Dedifferentiated amniotic fluid mesenchymal stem cell (primary cell): ENCODE data around the gene POLR3GL.

Source experiments
- DNase-seq: peaks from one replicate; pipeline ENCODE4 v3.0.0-alpha.2; 2016; ENCODE audit errors: extremely low spot score

POLR3GL gene

DNA sequence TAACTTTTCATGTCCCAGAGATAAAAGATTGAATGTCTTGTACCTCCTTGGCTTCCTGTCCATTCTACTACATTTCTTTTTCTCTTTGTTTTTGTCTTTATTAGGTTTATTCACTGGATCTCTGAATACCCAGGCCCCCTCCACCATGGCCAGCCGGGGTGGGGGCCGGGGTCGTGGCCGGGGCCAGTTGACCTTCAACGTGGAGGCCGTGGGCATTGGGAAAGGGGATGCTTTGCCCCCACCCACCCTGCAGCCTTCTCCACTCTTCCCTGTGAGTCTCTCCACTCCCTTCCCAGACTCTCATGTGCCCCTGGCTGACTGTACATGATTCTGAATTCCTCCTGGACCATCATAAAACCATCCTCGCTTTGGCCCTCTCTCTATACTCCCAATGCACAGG, 10.2 kb downstream of the POLR3GL start:
- DNase-seq: no peak

DNA sequence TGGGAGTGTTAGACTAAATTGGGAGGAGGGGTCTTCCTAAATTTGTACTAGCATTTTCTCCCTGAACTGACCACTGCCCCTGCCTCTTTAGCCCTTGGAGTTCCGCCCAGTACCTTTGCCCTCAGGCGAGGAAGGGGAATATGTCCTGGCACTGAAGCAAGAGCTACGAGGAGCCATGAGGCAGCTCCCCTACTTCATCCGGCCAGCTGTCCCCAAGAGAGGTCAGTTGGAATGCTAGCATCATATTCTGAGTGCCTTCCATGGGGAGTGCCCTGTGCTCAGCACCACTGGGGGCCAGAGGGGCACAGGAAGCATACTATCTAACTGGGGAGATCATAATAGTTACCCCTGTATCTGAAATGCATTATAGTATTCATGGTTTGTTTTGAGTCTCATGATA, 10.7 kb downstream of the POLR3GL start:
- DNase-seq: no peak

DNA sequence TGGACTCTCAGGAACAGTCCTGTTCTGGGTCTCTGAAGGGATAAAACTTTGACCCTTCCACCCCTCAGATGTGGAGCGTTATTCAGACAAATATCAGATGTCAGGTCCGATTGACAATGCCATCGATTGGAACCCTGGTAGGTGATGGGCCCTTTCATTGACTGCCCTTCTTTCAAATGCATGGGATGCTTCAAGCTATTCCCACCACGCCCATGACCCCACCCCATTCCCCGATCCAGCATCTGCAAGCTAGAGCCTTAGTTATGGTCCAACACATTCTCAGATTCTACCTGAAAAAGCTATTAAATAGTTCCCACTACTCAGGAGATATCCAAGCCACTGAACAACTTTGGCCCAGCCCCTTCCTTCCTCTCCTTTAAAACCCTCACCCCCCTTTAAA, 12.5 kb downstream of the POLR3GL start:
- DNase-seq: no peak

DNA sequence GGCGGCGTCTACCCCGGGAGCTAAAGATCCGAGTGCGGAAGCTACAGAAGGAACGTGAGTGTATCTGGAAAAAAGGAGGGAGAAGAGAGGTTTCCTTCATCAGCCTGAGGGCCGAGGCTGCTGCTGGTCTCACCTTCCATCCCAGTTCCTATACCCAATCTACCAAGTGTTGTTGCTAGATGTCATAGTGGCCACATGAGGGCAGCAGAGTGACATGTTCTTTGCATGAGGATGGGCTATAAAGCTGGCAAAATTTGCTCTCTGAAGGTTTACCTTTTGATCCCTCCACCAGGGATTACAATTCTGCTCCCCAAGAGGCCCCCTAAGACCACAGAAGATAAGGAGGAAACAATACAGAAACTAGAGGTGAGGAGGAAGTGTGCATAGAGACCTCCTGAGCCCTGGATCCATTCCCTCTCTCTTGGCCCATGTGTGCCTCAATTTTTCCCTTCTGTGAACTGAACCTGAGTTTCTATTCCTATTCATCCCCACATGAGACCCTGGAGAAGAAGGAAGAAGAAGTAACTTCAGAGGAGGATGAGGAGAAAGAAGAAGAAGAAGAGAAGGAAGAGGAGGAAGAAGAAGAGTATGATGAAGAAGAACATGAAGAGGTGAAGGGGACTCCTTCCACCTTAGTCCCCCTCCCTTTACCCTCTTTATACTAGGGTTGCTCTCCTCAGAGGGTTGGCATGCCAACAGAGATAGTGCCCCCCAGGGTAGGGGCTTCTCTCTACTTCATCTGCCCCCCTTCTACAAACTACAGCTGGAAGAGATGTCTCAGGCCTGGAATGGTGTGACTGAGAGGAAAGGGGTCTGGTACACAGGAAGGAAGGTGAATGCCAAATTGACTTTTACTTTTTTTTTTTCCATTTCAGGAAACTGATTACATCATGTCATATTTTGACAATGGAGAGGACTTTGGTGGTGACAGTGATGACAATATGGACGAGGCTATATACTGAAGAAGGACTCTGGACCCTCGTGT, 13.3 kb downstream of the POLR3GL start:
- peak; percentile 85 for DNase-seq

DNA sequence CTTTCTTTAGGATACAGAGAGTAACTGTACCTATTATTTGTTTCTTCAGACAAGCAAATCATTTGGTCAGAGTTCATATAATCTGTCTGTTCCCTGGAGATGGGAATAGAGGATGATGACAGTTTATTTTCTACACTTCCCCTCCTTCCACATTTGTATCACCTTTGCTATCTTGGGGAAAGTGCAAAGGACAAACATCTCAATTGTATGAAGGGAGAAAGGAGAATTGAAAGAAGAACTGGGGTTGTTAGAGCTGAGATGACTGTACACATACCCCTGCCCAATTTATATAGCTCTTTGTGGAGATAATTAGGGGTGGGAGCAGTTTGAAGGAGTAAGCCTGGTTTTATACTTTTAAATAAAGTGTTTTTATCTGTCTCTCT, 14.0 kb downstream of the POLR3GL start:
- no peak for DNase-seq

DNA sequence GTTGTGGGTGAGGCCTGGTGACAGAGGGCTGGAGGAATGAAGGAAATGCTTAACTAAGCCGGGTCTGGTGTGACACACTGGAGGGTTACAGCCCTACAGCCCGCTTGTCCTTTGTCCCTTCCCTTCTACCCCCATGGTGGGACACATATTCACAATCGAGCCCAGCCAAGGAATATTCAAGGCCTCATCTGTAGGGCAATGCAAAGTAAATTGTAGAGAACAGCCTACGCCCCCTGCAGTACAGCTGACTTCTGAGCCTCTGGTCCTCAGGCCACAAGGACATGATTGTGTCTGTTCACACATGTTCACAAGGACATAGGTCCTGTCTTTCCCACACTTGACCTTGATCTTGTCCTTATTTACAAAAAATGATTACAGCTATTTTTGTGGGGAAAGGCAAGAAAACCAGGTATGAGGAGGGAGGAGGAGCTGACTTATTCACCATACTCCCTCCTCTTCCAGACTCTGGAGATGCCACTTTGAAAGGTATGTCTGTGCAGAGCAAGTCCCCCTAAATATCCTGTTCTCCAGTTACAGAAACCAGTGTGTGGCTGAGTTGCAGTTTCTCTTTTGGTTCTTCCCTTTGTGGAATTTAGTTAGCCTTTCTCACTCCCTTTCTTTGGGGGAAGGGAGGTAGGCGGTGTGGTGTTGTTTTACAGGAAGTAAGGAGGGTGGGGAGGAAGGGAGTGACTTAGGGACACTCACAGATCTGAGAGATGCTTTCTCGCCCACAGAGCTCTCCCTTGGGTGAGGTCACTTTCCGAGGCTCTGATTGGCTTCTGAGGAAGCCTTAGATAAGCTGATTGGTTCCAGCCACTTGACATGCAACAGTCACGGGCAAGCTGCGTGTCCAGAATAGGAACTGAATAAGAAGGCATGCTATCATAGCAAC, 14.6 kb downstream of the POLR3GL start:
- DNase-seq: peak; percentile 100

DNA sequence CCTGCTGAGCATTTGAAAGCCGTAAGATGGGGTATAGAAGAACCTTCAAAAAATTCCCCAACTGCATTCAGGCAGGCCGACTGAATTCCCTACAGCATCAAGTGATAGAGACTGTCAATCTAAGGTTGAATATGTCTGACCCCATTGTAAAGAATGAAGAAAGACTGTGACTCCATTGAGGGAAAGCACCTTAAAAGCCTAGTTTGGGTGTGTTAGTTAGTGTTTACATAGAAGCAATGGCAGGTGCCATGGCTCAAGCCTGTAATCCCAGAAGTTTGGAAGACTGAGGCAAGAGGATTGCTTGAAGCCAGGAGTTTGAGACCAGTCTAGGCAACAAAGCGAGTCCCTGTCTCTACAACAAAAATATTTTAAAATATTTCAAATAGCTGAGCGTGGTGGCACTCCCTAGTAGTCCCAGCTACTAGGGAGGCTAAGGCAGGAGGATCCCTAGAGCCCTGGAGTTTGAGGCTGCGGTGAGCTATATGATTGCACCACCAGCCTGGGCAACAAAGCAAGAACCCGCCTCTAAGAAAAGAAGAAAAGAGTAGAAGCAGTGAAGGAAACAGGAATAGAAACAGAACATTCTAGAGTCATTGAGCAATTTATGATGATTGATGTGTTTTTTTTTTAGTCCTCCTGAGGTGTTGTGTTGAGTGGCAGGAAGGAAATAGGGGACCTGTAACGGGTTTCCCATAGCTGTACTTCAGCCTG, 15.4 kb downstream of the POLR3GL start:
- no peak for DNase-seq

DNA sequence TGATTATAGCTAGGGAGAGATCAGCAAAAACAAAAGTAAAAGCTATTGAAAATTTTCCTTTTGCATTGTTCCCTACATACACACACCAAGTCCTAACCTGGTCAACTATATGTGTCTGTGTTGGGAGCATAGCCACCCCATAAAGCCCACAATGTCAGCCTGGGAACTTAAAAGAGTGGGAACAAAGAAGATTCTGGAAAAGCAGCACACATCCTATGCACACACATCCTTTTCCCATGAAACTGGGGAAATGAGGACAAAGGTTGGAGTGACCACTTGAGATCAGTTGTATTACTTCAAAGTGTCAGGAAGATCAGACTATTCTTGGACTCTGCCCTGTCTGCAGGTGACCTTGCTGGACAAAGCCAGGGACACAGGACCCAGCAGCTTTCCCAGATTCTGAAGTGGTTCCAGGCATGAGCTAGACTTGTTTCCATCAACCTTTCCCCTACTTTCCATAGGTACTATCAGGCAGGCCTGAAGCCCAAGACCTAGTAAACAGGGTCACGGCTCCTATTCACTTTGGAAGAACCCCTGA, 16.0 kb downstream of the POLR3GL start:
- DNase-seq: no peak

DNA sequence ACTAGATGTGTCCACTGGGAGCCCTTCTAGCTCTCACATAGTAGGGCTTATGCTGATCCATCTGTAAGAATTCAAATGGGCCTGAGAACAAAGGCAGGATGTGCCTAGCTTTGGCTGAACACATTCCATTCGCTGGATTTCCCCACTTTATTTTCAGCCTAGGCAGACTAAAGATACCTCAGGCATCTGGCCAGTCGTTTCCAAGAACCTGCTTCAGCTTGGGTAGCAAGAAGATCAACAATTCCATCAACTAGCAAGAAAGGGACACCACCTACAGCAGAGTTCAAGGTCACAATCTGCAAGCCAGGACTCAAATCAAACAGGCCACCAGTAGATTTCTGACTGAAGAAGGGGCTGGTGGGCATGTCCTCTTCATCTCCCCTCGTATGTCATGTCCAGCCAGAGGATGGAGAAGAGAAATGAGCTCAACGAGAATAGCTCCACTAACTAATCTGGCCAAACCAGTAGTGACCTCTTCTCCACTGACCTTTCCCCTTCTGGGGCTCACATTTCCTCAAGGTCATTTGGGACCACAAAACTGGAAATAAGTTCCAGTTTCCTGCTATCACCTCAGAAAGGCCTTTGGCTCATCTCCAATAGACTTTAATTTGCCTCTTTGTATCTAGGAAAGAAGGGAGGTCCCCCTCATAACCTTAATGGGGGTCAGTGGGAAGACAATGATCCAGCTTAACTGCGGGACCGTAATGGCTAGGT, 17.7 kb downstream of the POLR3GL start:
- DNase-seq: no peak

DNA sequence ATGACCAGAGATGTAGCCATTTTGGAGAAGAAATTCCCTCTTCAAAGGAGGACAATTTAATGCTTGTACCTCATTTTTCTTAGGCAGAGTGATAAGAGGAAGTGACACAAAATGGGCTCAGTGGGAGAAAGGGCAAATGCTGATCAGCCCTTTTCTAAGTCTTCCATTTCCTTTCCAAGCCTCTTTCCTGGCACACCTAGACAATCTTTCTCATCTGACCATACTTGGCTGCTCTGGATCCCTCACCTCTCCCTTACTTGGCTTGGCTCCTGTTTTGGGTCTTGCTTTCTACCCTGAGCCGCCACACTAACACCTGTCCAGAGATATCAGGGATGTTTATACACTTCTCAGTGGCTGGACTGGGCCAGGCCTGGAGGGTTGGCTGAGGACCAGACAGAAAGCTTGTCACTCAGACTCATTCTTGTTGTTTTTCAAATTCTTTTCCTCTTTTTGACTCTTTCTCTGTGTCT, 18.8 kb downstream of the POLR3GL start:
- DNase-seq: no peak

DNA sequence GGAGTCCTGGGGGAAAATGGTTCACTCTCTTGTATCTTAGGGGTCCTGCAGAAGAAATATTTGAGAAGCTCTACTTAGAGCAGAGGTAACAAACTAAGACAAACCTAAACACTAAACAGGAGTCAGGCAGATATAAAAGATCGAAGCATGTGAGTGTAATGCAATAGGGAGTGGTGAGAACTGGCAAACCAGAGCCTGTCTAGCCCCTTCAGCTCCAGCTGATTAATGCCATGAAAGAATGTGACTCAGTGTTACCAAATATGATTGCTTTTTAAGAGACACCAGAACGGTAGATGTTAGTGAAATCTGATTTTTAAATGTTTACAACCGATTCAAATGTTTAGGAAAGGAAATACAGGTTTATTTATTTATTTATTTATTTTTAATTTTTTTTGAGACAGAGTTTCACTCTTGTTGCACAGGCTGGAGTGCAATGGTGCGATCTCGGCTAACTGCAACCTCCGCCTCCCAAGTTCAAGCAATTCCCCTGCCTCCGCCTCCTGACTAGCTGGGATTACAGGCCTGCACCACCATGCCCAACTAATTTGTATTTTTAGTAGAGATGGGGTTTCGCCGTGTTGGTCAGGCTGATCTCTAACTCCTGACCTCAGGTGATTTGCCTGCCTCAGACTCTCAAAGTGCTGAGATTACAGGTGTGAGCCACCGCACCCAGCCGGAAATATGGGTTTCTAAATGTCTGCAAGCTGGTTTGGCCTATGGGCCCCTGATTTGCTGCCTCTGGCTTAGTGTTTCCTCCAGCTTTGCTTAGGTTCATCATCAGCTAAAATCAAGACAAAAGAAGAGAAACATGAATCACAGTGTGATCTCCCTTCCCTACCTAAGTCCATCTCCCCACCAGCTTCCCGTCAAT, 19.7 kb downstream of the POLR3GL start:
- DNase-seq: no peak

DNA sequence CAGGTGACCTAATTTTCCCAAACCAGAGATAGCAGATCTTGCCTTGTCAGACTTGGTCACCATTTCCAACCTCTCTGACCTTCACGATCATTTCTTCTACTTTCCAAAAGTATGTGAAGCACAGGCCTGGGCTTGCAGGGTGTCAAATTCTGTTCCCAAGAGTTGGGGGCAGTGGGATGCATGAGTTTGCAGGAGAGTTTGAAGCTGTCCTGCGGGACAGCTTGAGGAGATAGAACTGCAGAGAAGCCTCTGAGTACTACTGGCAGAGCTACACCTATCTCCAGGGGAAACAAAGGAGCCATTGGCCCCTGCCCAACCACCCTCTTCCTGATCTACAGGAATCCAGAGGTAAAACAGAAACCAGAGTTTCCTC, 20.6 kb downstream of the POLR3GL start:
- no peak for DNase-seq

DNA sequence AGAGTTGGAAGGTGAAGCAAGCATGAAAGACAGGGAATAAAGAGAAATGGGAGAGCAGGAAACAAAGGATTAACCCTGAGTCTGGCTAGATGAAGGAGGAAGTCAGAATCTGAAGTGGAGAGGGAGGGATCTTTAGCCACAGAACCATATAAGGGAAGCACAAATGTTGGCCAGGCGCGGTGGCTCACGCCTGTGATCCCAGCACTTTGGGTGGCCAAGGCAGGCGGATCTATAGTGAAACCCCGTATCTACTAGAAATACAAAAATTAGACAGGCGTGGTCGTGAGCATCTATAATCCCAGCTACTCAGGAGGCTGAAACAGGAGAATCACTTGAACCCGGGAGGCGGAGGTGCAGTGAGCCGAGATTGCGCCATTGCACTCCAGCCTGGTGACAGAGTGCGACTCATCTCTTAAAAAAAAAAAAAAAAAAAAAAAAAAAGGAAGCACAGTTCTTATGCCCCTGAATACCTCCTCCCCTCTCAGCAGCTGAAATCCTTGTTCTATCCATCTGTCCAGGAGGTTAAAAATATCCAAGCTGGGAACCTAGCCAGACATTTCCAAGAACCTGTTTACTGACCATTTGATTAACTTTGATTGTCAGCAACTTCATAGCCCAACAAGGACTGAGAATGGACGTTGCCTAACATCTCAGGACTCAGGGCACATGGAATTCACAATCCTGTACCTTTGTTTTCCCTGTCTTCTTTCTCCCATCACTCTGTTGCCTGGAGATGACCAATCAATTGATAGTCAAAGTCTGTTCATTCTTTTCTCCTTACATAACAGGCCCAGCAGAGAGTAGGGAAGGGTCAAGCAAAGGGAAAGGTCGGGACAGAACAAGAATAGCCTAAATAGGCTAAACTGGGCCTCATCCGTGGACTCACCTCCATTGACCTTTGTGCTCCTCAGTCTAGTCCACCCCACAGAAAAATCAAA, 21.3 kb downstream of the POLR3GL start:
- DNase-seq: no peak

DNA sequence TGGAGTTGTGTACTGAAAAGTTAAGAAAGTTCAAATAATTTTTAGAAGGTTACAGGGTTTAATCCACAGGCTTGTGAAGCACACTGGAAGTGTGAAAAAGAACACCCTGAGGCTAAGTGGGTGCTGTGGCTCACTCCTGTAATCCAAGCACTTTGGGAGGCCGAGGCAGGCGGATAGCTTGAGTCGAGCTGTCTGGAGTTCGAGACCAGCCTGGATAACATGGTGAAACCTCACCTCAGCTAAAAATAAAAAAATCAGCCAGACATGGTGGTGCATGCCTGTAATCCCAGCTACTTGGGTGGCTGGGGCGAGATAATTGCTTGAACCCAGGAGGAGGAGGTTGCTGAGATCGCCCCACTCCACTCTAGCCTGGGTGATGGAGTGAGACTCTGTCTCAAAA, 22.1 kb downstream of the POLR3GL start:
- DNase-seq: no peak

DNA sequence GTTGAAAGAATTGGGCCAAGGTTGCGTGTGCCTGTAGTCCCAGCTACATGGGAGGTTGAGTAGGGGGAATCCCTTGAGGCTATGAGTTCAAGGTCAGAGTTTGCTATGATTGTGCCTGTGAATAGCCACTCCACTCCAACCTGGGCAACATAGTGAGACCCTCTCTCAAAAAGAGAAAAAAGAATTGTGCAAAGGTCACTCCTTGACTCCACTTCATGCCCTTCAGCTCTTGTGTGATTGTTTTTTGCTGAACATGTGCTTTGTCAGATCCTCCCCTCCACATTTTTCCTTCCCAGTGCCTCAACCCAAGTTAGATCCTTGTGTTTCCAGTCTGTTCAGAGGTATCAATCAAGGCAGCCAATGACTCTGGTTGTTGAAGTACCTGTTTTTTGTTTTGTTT, 23.4 kb downstream of the POLR3GL start:
- DNase-seq: no peak

DNA sequence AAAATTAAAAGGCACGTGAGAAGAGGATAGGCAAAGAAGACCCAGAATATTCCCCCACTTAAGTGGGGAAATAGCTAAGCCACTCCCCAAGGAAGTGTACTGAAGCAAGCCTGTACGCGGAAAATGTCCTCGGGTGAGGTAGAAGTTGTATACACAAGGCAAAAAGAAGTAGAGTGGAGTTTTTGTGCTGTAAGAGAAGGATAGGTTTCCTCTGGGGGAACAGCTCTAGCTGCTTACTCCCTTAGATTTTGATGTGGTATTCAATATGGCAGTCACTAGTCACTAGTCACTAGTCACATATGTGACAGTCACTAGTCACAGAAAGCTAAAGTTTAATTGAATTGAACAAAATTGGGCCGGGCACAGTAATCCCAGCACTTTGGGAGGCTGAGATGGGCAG, 24.3 kb downstream of the POLR3GL start:
- DNase-seq: no peak

DNA sequence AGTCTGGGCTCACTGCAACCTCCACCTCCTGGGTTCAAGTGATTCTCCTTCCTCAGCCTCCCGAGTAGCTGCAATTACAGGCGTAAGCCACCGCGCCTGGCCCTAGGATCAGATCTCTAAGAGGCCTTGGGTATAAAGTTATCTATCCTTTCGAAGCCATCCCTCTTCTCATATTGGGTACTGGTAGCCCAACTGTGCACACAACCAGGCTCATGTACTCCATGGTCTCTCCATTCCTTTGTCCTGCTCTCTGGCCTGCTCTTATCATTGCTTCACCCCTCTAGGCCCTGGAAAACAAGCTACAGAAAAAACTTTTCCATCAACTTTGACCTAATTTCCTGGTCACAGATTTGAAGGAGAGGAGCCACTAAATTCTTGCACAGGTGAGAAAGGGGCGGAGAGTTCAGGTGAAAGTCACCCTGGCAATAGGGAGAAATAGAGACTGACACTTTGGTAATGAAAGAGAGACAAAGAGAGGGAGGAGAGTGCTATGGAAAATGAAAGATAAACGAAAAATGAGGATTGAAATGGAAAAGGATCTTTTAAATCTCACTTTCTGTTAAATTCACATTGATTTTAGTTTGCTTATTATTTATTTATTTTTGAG, 25.9 kb downstream of the POLR3GL start:
- DNase-seq: no peak

DNA sequence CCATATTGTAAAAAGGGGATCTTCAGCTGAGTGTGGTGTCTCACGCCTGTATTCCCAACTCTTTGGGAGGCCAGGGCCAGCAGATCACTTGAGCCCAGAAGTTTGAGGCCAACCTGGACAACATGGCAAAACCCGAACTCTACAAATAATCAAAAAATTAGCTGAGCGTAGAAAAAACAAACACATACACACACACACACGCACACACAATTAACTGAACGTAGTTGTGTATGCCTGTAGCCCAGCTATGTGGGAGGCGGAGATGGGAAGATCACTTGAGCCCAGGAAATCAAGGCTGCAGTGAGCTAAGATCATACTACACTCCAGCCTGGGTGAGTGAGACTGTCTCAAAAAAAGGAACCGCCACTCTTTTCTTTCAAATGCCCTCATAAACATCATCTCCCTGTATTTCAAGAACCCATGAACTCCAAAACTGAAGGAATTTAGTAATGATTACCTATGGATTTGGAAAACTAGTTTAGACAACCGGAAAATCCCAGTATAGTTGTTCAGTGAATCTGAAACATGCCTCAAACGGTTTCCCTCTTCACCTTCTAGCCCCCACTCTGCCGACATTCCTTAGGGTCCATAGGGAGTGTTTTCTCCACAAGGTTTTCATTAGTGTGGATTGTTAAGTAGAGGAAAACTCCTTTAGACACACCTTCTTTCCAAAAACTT, 27.4 kb downstream of the POLR3GL start:
- no peak for DNase-seq
